HEK293T (cell line): ENCODE results near the gene C2orf81.

ENCODE experiments used
- ARNT ChIP-seq: fragments of 450-650 bp; IDR thresholded peaks from 2 replicates; pipeline ENCODE4 v1.6.1; 2017; ENCODE audit warnings: mild to moderate bottlenecking
- CTBP1 ChIP-seq: fragments of 450-650 bp; IDR thresholded peaks from 2 replicates; pipeline ENCODE4 v1.6.1; 2016; ENCODE audit warnings: borderline replicate concordance
- ELF4 ChIP-seq: fragments of 450-650 bp; IDR thresholded peaks from 2 replicates; pipeline ENCODE4 v1.6.1; 2017; ENCODE audit warnings: antibody characterized with exemption
- FOXK2 ChIP-seq: fragments of 450-650 bp; IDR thresholded peaks from 2 replicates; pipeline ENCODE4 v1.6.1; 2016; ENCODE audit warnings: mild to moderate bottlenecking
- LEF1 ChIP-seq: fragments of 450-650 bp; IDR thresholded peaks from 2 replicates; pipeline ENCODE4 v1.6.1; 2017; ENCODE audit warnings: mild to moderate bottlenecking, borderline replicate concordance
- SP1 ChIP-seq: fragments of 450-650 bp; IDR thresholded peaks from 2 replicates; pipeline ENCODE4 v1.6.1; 2017
- SUZ12 ChIP-seq: fragments of 450-650 bp; IDR thresholded peaks from 2 replicates; pipeline ENCODE4 v1.6.1; 2016; ENCODE audit warnings: mild to moderate bottlenecking
- TARDBP ChIP-seq: fragments of 450-650 bp; IDR thresholded peaks from 2 replicates; pipeline ENCODE4 v1.6.1; 2016
- ZNF384 ChIP-seq: fragments of 450-650 bp; IDR thresholded peaks from 2 replicates; pipeline ENCODE4 v1.6.1; 2016

GRCh38 chr2:74415762-74416395 lies 5.5 kb downstream of the C2orf81 start:
- TF ChIP-seq CTBP1 (no peak), ZNF384 (no peak), SP1 (no peak), FOXK2 (no peak), ARNT (no peak), LEF1 (no peak), TARDBP (no peak), ELF4 (no peak), SUZ12 (no peak)
